Endothelial cell of umbilical vein (primary cell): Measurements from ENCODE around the gene NPLOC4. TPM values are rescaled to one million over a fixed set of nuclear protein-coding genes. Genes with fewer than 3 reads are reported as not detected.

Experiments
- BruUV-seq: library from RNA; stranded (reverse); fragments of 400-500 nt; replicated peaks from 2 replicates; lab custom pipeline; 2021; lab: Mats Ljungman, UMichigan
- CTCF ChIA-PET: fragments of 300-600, 350-600 bp; sonication (Branson Sonifier 250); formaldehyde crosslinking; loops from one replicate; lab custom pipeline; 2021; ENCODE audit warnings: antibody characterized with exemption, inconsistent platforms; lab: Charles Lee
- POLR2A ChIA-PET: fragments of 300-600, 350-600 bp; sonication (Branson Sonifier 250); formaldehyde crosslinking; loops from one replicate; lab custom pipeline; 2021; ENCODE audit warnings: antibody characterized with exemption, inconsistent platforms; lab: Charles Lee
- DNase-seq: peaks from one replicate; pipeline ENCODE4 v3.0.0-alpha.2; 2011; ENCODE audit warnings: low read depth, low spot score
- FAIRE-seq: peaks from 2 replicates; lab custom pipeline; 2011; peaks lifted over from hg19 to GRCh38; lab: Jason Lieb, UNC
- H2AFZ ChIP-seq: 2 replicates; pipeline ENCODE4 v1.6.0; 2012; ENCODE audit warnings: low read depth, low read length, control low read depth, inconsistent platforms
- H3K27ac ChIP-seq: 2 replicates; pipeline ENCODE4 v1.5.1; 2011; ENCODE audit warnings: low read depth, mild to moderate bottlenecking, control low read depth, low read length, moderate library complexity; ENCODE audit not compliant: insufficient read depth
- H3K27me3 ChIP-seq, 2 experiments: 2 replicates each; pipeline versions ENCODE4 v1.6.0 to v1.6.1; 2011; ENCODE audit warnings: low read length in 2 of 2, mixed read lengths in 1 of 2; ENCODE audit not compliant: control insufficient read depth in 2 of 2, insufficient read depth in 2 of 2
- H3K36me3 ChIP-seq, 2 experiments: 2 replicates in 1 of 2; 3 replicates in 1 of 2; pipeline ENCODE4 v1.5.1; 2011; ENCODE audit warnings: low read length in 2 of 2, mild to moderate bottlenecking in 1 of 2, moderate library complexity in 1 of 2; ENCODE audit not compliant: control insufficient read depth in 2 of 2, insufficient read depth in 2 of 2; ENCODE audit errors: extremely low read depth in 1 of 2
- H3K4me1 ChIP-seq: 3 replicates; pipeline ENCODE4 v1.5.1; 2011; ENCODE audit warnings: mild to moderate bottlenecking, low read length; ENCODE audit not compliant: control insufficient read depth, insufficient read depth; ENCODE audit errors: extremely low read depth
- H3K4me2 ChIP-seq: 2 replicates; pipeline ENCODE4 v1.6.1; 2011; ENCODE audit warnings: low read length, control low read depth, mixed read lengths; ENCODE audit not compliant: insufficient read depth
- H3K4me3 ChIP-seq, 3 experiments: fragments of 200-600 bp in 1 of 3; sonication (generic), shearing (Covaris generic) in 1 of 3; replicated peaks in 1 of 3; 2 replicates each; pipeline ENCODE4 v1.5.1; 2011 to 2016; ENCODE audit warnings: control low read depth in 3 of 3, low read length in 3 of 3, mild to moderate bottlenecking in 2 of 3, inconsistent platforms in 1 of 3, low read depth in 1 of 3, moderate library complexity in 1 of 3; ENCODE audit not compliant: insufficient read depth in 1 of 3
- H3K79me2 ChIP-seq: 2 replicates; pipeline ENCODE4 v1.6.0; 2012; ENCODE audit warnings: low read length, inconsistent platforms; ENCODE audit not compliant: control insufficient read depth, insufficient read depth
- H3K9ac ChIP-seq: replicated peaks from 2 replicates; pipeline ENCODE3; 2011; ENCODE audit warnings: low read length, control low read depth; ENCODE audit not compliant: insufficient read depth; ENCODE audit errors: extremely low read depth
- H3K9me1 ChIP-seq: replicated peaks from 3 replicates; pipeline ENCODE4 v1.6.0; 2011; ENCODE audit warnings: mild to moderate bottlenecking, low read length; ENCODE audit not compliant: control insufficient read depth, insufficient read depth; ENCODE audit errors: extremely low read depth
- H3K9me3 ChIP-seq: replicated peaks from 2 replicates; pipeline ENCODE4 v1.5.1; 2012; ENCODE audit warnings: low read length, inconsistent platforms; ENCODE audit not compliant: control insufficient read depth, insufficient read depth
- H4K20me1 ChIP-seq: replicated peaks from 2 replicates; pipeline ENCODE3; 2011; ENCODE audit warnings: mild to moderate bottlenecking, low read length; ENCODE audit not compliant: control insufficient read depth, insufficient read depth; ENCODE audit errors: extremely low read depth
- EZH2 ChIP-seq: IDR thresholded peaks from 2 replicates; pipeline ENCODE4 v1.6.1; 2012; ENCODE audit warnings: borderline replicate concordance, low read depth, mild to moderate bottlenecking, moderate library complexity, low read length, inconsistent platforms; ENCODE audit not compliant: severe bottlenecking
- FOS ChIP-seq: IDR thresholded peaks from 2 replicates; pipeline ENCODE4 v1.6.1; 2011; ENCODE audit warnings: mild to moderate bottlenecking, low read length, moderate library complexity, borderline replicate concordance; ENCODE audit not compliant: insufficient read depth
- GATA2 ChIP-seq: IDR thresholded peaks from 2 replicates; pipeline ENCODE4 v1.7.0; 2011; ENCODE audit warnings: low read depth, mild to moderate bottlenecking, moderate library complexity, mixed read lengths, low read length; ENCODE audit not compliant: insufficient read length, insufficient read depth
- JUN ChIP-seq: IDR thresholded peaks from 2 replicates; pipeline ENCODE4 v1.6.1; 2011; ENCODE audit warnings: borderline replicate concordance, low read depth; ENCODE audit not compliant: insufficient read length, insufficient read depth
- MYC ChIP-seq: IDR thresholded peaks from one replicate; pipeline ENCODE4 v1.6.1; 2011; ENCODE audit warnings: mild to moderate bottlenecking, low read depth, low read length
- POLR2A ChIP-seq: IDR thresholded peaks from 2 replicates; pipeline ENCODE4 v1.6.1; 2012; ENCODE audit warnings: low read depth, mild to moderate bottlenecking, control low read depth, low read length
- POLR2AphosphoS5 ChIP-seq: IDR thresholded peaks from 2 replicates; pipeline ENCODE4 v1.6.1; 2012; ENCODE audit warnings: low read depth, mild to moderate bottlenecking, control low read depth, low read length, moderate library complexity; ENCODE audit not compliant: insufficient read depth
- dilution Hi-C: fragments of 300-500 bp; cut with MboI; formaldehyde crosslinking; loops from one replicate; pipeline ENCODE4 v1.15.0; 2019; ENCODE audit warnings: low sequenced_read_pairs; ENCODE audit not compliant: extremely low pct_ligation_motif_present
- intact Hi-C: fragments of 100-400 bp; cut with micrococcal nuclease; formaldehyde crosslinking; loops from one replicate; pipeline ENCODE4 v1.10.0; 2022
- polyA plus RNA-seq, 4 experiments: library from polyadenylated mRNA; depleted of rRNA in 3 of 4; stranded (reverse) in 3 of 4; unstranded in 1 of 4; fragments of >200 nt; gene quantifications; 2 replicates each; pipeline versions ENCODE4 v1.2.1 to v1.2.3, GENCODE V29; 2011 to 2012; ENCODE audit warnings: missing spikeins in 1 of 4
- total RNA-seq: library from RNA; stranded (reverse); gene quantifications from 2 replicates; pipeline ENCODE4 v1.2.3, GENCODE V29; 2021
- TF ChIP-seq, protein P1 (sequence below): IDR thresholded peaks from 2 replicates; pipeline ENCODE4 v1.6.1; 2011; ENCODE audit not compliant: insufficient read depth, insufficient read length

NPLOC4 gene
- total and polyA plus RNA-seq, 2 donors (not counting 3 experiments of a cell fraction or from before 2014, with no cell fraction given), result 150 to 175 TPM

DNA sequence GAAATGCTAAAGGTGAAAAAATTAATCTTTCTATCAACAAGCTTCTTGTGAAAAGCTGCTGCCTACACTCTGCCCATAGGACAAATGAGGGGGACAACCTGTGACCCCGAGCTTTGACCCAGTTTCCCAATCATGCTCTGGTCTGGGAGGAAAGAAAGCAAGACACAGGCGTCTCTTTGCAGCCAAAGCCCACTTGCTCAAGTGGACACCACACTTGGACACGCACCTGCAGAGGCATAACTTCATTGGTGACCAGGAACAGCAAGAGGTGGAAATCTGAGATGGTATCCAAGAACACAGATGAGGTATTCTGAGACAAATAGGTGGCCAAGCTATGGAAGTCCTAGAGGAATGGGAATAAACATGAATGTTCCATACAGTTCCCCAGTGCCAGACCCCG is 69.7 kb downstream of the NPLOC4 start:
- Histone ChIP-seq H3K4me2 (peak overlapping the region; percentile 84), H3K27ac (peak overlapping the region; percentile 96), H3K36me3 (peaks cover 28 to 30% of the 10 kb centered on the region in 2 experiments), H3K79me2 (peaks cover 20% of the 10 kb centered on the region), H3K4me3 (peak overlapping the region in 1 of 3 experiments; percentile 20), H3K4me1 (peaks cover 56% of the 10 kb centered on the region), H4K20me1 (no peaks in the 10 kb centered on the region), H3K27me3 (no peaks in the 10 kb centered on the region), H2AFZ (no peak overlapping the region), H3K9me3 (no peaks in the 10 kb centered on the region), H3K9ac (peak overlapping the region; percentile 64), H3K9me1 (no peaks in the 10 kb centered on the region)
- dilution Hi-C loops (no loop called here), intact Hi-C loops (loop anchor here (2.0 to 5.0 kb wide), 3 partner anchors 18 to 54 kb away; partner anchors contain the start of gene ACTG1)
- TF ChIP-seq MYC (no peak), POLR2A (no peak), GATA2 (no peak), JUN (no peak), EZH2 (no peak), FOS (no peak), POLR2AphosphoS5 (no peak)
- TF ChIP-seq, protein P1, sequence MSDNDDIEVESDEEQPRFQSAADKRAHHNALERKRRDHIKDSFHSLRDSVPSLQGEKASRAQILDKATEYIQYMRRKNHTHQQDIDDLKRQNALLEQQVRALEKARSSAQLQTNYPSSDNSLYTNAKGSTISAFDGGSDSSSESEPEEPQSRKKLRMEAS, result no peak
- DNase-seq (no peak), FAIRE-seq (no peak)
- ChIA-PET POLR2A (interaction anchor here (1.0 to 1.4 kb wide), 8 partner anchors 9 to 56 kb away, joined by 3 to 5 read pairs (median 4); no protein-coding TSS in a partner anchor), CTCF (interaction anchor here (0.8 to 2.6 kb wide), 10 partner anchors 10 to 222 kb away, joined by 3 to 23 read pairs (median 8); partner anchors contain the start of gene FAAP100)
- no TSS peak for BruUV-seq
